GM12801 (cell line): Measurements from ENCODE around the gene PRCC.

Experiments
- CTCF ChIP-seq: IDR thresholded peaks from one replicate; pipeline ENCODE4 v1.5.1; 2011; ENCODE audit warnings: control low read depth; ENCODE audit not compliant: insufficient read length; ENCODE audit errors: extremely low read depth

PRCC gene

GRCh38 chr1:156816561-156817328 is 49.4 kb downstream of the PRCC start, which contains the start of gene SH2D2A:
Gene SH2D2A, minus strand, starts transcription at chr1:156816848. Its CDS starts 140 bp downstream, at chr1:156816708.
- TF ChIP-seq CTCF: no peak

- TF ChIP-seq CTCF: no peak
Measured at GRCh38 chr1:156821801-156822200, 54.5 kb downstream of the PRCC start.

- no peak for TF ChIP-seq CTCF
Measured at GRCh38 chr1:156822680-156823079, 55.3 kb downstream of the PRCC start.

GRCh38 chr1:156823210-156823790 is 56.0 kb downstream of the PRCC start:
- TF ChIP-seq CTCF: no peak

- TF ChIP-seq CTCF: no peak
Measured at GRCh38 chr1:156826630-156827029, 59.3 kb downstream of the PRCC start.

GRCh38 chr1:156828400-156829124 is 61.2 kb downstream of the PRCC start:
- TF ChIP-seq CTCF: no peak

- no peak for TF ChIP-seq CTCF
Measured at GRCh38 chr1:156832434-156832833, 65.1 kb downstream of the PRCC start.
